IMR-90 (cell line): Measurements from ENCODE around the gene NPTX1.

Experiments
- BHLHE40 ChIP-seq: fragments of 150-350 bp; IDR thresholded peaks from 2 replicates; pipeline ENCODE4 v1.6.1; 2016; ENCODE audit warnings: mild to moderate bottlenecking, low read depth, low read length
- MXI1 ChIP-seq: IDR thresholded peaks from 2 replicates; pipeline ENCODE4 v1.6.1; 2012; ENCODE audit warnings: low read depth, mild to moderate bottlenecking, low read length, moderate library complexity, borderline replicate concordance
- POLR2A ChIP-seq: IDR thresholded peaks from 2 replicates; pipeline ENCODE4 v1.6.1; 2012; ENCODE audit warnings: mild to moderate bottlenecking, low read depth, low read length
- RFX5 ChIP-seq: IDR thresholded peaks from 2 replicates; pipeline ENCODE4 v1.8.0; 2012; ENCODE audit warnings: low read depth, mild to moderate bottlenecking, low read length, moderate library complexity
- TF ChIP-seq, protein P1 (sequence below): conservative IDR thresholded peaks from 2 replicates; pipeline ENCODE4 v1.5.1; 2012; ENCODE audit warnings: mild to moderate bottlenecking, low read depth, low read length, improper control_type of control experiment

DNA sequence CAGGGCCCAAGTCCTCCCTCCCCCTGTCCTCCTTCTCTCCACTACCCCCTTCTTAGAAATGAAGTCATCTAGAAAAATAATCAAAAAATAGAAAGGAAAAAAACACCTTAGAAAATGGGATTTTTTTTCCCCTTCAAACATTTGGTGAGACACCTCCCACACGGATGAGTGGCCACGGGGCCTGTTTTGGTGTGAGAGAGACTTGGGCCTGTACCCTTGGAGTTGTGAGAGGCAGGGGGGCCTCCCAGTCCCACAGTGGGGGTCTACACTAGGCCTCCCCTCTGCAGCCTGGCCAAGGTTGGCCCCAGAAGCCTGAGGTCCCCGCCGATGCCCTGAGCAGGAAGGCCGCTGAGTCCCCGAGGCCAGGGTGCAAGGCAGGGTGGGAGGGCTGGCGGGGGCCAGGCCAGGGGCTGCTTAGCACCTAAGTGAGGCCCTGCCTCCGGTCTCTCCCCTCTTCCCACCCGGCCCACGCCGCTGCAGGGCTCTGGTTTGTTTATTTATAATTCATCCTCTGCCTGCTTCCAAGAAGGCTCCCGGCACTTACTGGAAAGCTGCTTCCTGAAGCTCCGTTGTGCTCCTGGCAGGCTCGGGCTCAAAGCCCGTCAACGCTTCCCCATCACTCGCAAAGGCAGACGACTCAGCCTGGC lies 26.4 kb downstream of the NPTX1 start:
- TF ChIP-seq, protein P1, sequence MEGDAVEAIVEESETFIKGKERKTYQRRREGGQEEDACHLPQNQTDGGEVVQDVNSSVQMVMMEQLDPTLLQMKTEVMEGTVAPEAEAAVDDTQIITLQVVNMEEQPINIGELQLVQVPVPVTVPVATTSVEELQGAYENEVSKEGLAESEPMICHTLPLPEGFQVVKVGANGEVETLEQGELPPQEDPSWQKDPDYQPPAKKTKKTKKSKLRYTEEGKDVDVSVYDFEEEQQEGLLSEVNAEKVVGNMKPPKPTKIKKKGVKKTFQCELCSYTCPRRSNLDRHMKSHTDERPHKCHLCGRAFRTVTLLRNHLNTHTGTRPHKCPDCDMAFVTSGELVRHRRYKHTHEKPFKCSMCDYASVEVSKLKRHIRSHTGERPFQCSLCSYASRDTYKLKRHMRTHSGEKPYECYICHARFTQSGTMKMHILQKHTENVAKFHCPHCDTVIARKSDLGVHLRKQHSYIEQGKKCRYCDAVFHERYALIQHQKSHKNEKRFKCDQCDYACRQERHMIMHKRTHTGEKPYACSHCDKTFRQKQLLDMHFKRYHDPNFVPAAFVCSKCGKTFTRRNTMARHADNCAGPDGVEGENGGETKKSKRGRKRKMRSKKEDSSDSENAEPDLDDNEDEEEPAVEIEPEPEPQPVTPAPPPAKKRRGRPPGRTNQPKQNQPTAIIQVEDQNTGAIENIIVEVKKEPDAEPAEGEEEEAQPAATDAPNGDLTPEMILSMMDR: no peak
- TF ChIP-seq RFX5 (no peak), POLR2A (no peak), BHLHE40 (no peak), MXI1 (0 out of 2 replicates have a peak, but pooled peaks have one; percentile 43)
